KG1 (cell line): ENCODE measurements around the gene VEZT.
"Not testable (repeated sequence)": the region's sequence is repeated elsewhere in the genome, so short reads cannot be mapped to it uniquely, and the experiment has no call there.

Experiments used
- DNase-seq: peaks from one replicate; lab custom pipeline; 2025; lab: John Stamatoyannopoulos, UW

VEZT gene

GRCh38 chr12:95319694-95320331, 102.2 kb downstream of the VEZT start:
- no peak for DNase-seq

- DNase-seq = no peak
Observed at GRCh38 chr12:95321516-95322246, 104.1 kb downstream of the VEZT start.

GRCh38 chr12:95322326-95322725, 104.7 kb downstream of the VEZT start:
- DNase-seq = no peak

- DNase-seq = no peak
Observed at GRCh38 chr12:95323212-95323611, 105.6 kb downstream of the VEZT start.

GRCh38 chr12:95324246-95324645, 106.6 kb downstream of the VEZT start:
- DNase-seq = not testable (repeated sequence)

- DNase-seq = no peak
Observed at GRCh38 chr12:95325501-95325900, 107.9 kb downstream of the VEZT start.

- DNase-seq = no peak
Observed at GRCh38 chr12:95326445-95326844, 108.8 kb downstream of the VEZT start.

- no peak for DNase-seq
Observed at GRCh38 chr12:95326855-95327254, 109.2 kb downstream of the VEZT start.

- DNase-seq = no peak
Observed at GRCh38 chr12:95328708-95329107, 111.1 kb downstream of the VEZT start.

- DNase-seq = no peak
Observed at GRCh38 chr12:95335948-95336347, 118.3 kb downstream of the VEZT start.

GRCh38 chr12:95336387-95337067, 118.9 kb downstream of the VEZT start:
- no peak for DNase-seq

GRCh38 chr12:95337146-95337545, 119.5 kb downstream of the VEZT start:
- DNase-seq = no peak

GRCh38 chr12:95339086-95339788, 121.6 kb downstream of the VEZT start:
- DNase-seq = no peak

- DNase-seq = no peak
Observed at GRCh38 chr12:95342008-95342407, 124.4 kb downstream of the VEZT start.

GRCh38 chr12:95343461-95344230, 126.0 kb downstream of the VEZT start:
- no peak for DNase-seq

- DNase-seq = no peak
Observed at GRCh38 chr12:95349291-95349690, 131.7 kb downstream of the VEZT start.

- DNase-seq = no peak
Observed at GRCh38 chr12:95351748-95352147, 134.1 kb downstream of the VEZT start.
